NCI-H2196 (cell line): ENCODE measurements around the gene POR.
"Not testable (repeated sequence)": the region's sequence is repeated elsewhere in the genome, so short reads cannot be mapped to it uniquely, and the experiment has no call there.

Experiments
- DNase-seq: peaks from one replicate; lab custom pipeline; 2025; ENCODE audit not compliant: unreplicated experiment; lab: John Stamatoyannopoulos, UW

POR gene

GRCh38 chr7:76016191-76016947 lies 101.4 kb downstream of the POR start:
- DNase-seq, result no peak

- not testable (repeated sequence) for DNase-seq
These were observed 103.6 kb downstream of the POR start for GRCh38 chr7:76018520-76018919.

- DNase-seq, result peak; percentile 78
These were observed 105.2 kb downstream of the POR start for GRCh38 chr7:76020031-76020714.

GRCh38 chr7:76022026-76022780 lies 107.2 kb downstream of the POR start:
- DNase-seq, result no peak

GRCh38 chr7:76023002-76023401 lies 108.0 kb downstream of the POR start:
- DNase-seq, result no peak

GRCh38 chr7:76029682-76030081 lies 114.7 kb downstream of the POR start:
- DNase-seq, result peak; percentile 20

GRCh38 chr7:76031964-76032363 lies 117.0 kb downstream of the POR start:
- no peak for DNase-seq
